Measurements from ENCODE around the gene NES. TPM values are rescaled to one million over a fixed set of nuclear protein-coding genes. Genes with fewer than 3 reads are reported as not detected.

NES gene
- total and polyA plus RNA-seq, 2 of the 8 experiments (the other 6 are each of a cell fraction or from before 2014, with no cell fraction given) = 13.3 to 135 TPM

DNA sequence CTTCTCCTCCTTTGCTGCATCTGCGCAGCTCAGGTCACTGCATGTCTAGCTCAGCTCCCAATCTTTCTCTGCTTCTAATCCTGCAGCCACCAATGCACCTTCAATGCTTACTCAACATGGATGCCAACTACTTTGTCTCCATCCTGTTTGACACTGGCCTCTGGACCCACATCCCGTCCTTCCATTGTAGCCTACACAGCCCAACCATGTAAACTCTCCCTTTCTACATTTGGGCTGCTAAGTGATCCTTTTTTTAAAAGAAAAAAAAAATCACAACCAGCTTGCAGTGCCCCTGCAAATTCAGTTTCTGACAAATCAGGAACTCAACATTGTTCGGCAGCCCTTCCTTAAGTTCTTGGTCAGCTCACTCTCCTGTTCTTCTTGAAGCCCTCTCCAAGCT, 37.6 kb upstream of the NES start:
- Histone ChIP-seq H3K9ac (replicated peaks in 1 of 4; ENCODE audit: extremely low read depth in 1 of 4, low read depth in 3 of 4, low read length in 3 of 4) (no peak overlapping the region), H2AFZ (ENCODE audit: low read length) (no peak overlapping the region), H2BK12ac (ENCODE audit: low read depth, low read length) (no peak overlapping the region), H2BK5ac (ENCODE audit: low read depth, low read length) (no peak overlapping the region), H3K4ac (replicated peaks; ENCODE audit: insufficient read length, low read depth, low read length) (no peak overlapping the region), H3K36me3 (ENCODE audit: control insufficient read depth in 2 of 4, insufficient read depth in 4 of 4, low read length in 3 of 4) (no peaks in the 10 kb centered on the region), H4K91ac (replicated peaks; ENCODE audit: insufficient read length, low read length) (no peak overlapping the region), H3K23me2 (ENCODE audit: low read depth, low read length) (no peaks in the 10 kb centered on the region), H3K4me1 (replicated peaks in 1 of 4; ENCODE audit: control insufficient read depth in 3 of 4, insufficient read depth in 4 of 4, low read length in 3 of 4) (peaks cover 8 to 27% (median 16%) of the 10 kb centered on the region in 4 experiments), H4K20me1 (replicated peaks in 1 of 2; ENCODE audit: control insufficient read depth in 1 of 2, insufficient read depth in 2 of 2, low read length in 2 of 2) (peaks cover 0 to 2% of the 10 kb centered on the region in 2 experiments), H2BK120ac (replicated peaks; ENCODE audit: low read depth, low read length) (no peak overlapping the region), H2BK20ac (ENCODE audit: low read length) (no peak overlapping the region), H3K56ac (replicated peaks; ENCODE audit: insufficient read length, low read depth, low read length) (no peak overlapping the region), H4K8ac (ENCODE audit: extremely low read depth, insufficient read depth, low read length) (no peak overlapping the region), H3K4me3 (ENCODE audit: extremely low read depth in 1 of 4, insufficient read depth in 2 of 4, low read depth in 3 of 4, low read length in 4 of 4) (no peak overlapping the region), H2AK5ac (ENCODE audit: low read depth, low read length) (no peak overlapping the region), H3K79me2 (ENCODE audit: control insufficient read depth in 1 of 2, insufficient read depth in 2 of 2, low read length in 2 of 2) (no peaks in the 10 kb centered on the region), H3K27me3 (replicated peaks in 1 of 4; ENCODE audit: control insufficient read depth in 3 of 4, extremely low read depth in 1 of 4, insufficient read depth in 3 of 4, low read length in 3 of 4) (no peaks in the 10 kb centered on the region), H3K23ac (ENCODE audit: insufficient read length) (no peak overlapping the region), H3K14ac (ENCODE audit: insufficient read length) (no peak overlapping the region), H3K9me3 (ENCODE audit: insufficient read depth in 2 of 2, low read depth in 1 of 2, low read length in 1 of 2) (no peaks in the 10 kb centered on the region), H3K27ac (ENCODE audit: low read depth, low read length) (no peak overlapping the region), H3K4me2 (ENCODE audit: insufficient read depth in 1 of 2, low read depth in 2 of 2, low read length in 2 of 2) (no peak overlapping the region), H3K18ac (ENCODE audit: extremely low read depth, low read length) (no peak overlapping the region), H4K5ac (ENCODE audit: insufficient read length, low read depth, low read length) (no peak overlapping the region), H3K79me1 (ENCODE audit: low read depth, low read length) (no peaks in the 10 kb centered on the region), H2BK15ac (ENCODE audit: low read length) (peak overlapping the region; percentile 98; the same call in 1 of the 2 replicates)
- ChIA-PET CTCF (ENCODE audit: partially characterized antibody) (interaction anchor here (0.9 to 66.0 kb wide), 7 partner anchors 10 to 199 kb away, joined by 3 to 4284 read pairs (median 4); partner anchors contain the start of genes CRABP2, ISG20L2, METTL25B and NES), POLR2A (ENCODE audit: partially characterized antibody) (interaction anchor here (0.6 to 16.9 kb wide), 8 partner anchors 8 to 359 kb away, joined by 3 to 530 read pairs (median 4); partner anchors contain the start of genes CRABP2, ISG20L2, METTL25B and PRCC)
- DNase-seq (ENCODE audit: low read depth in 1 of 2, low spot score in 2 of 2) = no peak
- no peak for FAIRE-seq
- 89% methylated on average over 3 of the region's 3 CpGs; no CpG with 5 or more reads in 1 of the 2 experiments for WGBS, 2 experiments (ENCODE audit: extremely low coverage in 1 of 2, insufficient coverage in 1 of 2, insufficient read length in 1 of 2, insufficient replicate concordance in 2 of 2, low coverage in 1 of 2, low lambda C conversion rate in 2 of 2, missing lambda C conversion rate in 1 of 2)
- TF ChIP-seq EZH2 (IDR thresholded peaks at IDR 0.05; ENCODE audit: low read depth, low read length, severe bottlenecking) = no peak
- TF ChIP-seq ASH2L (IDR thresholded peaks at IDR 0.05; ENCODE audit: low read length) = no peak
- TF ChIP-seq, protein P1, sequence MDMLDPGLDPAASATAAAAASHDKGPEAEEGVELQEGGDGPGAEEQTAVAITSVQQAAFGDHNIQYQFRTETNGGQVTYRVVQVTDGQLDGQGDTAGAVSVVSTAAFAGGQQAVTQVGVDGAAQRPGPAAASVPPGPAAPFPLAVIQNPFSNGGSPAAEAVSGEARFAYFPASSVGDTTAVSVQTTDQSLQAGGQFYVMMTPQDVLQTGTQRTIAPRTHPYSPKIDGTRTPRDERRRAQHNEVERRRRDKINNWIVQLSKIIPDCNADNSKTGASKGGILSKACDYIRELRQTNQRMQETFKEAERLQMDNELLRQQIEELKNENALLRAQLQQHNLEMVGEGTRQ (IDR thresholded peaks at IDR 0.05; ENCODE audit: low read length) = no peak
- no peak for TF ChIP-seq SUZ12 (IDR thresholded peaks at IDR 0.05; ENCODE audit: low read length)
